Caco-2 (cell line): ENCODE measurements around the gene PSORS1C2. TPM values are rescaled to one million over a fixed set of nuclear protein-coding genes. Genes with fewer than 3 reads are reported as not detected.
"Not testable (repeated sequence)": the region's sequence is repeated elsewhere in the genome, so short reads cannot be mapped to it uniquely, and the experiment has no call there.

Source experiments
- Bru-seq: library from RNA; stranded (reverse); fragments of 400-500 nt; gene quantifications from one replicate; lab custom pipeline; 2021; lab: Mats Ljungman, UMichigan
- BruChase-seq, 2 experiments: library from RNA; stranded (reverse); fragments of 400-500 nt; gene quantifications; one replicate each; lab custom pipeline; 2021; lab: Mats Ljungman, UMichigan
- BruUV-seq: library from RNA; stranded (reverse); fragments of 400-500 nt; replicated peaks from 2 replicates; lab custom pipeline; 2021; lab: Mats Ljungman, UMichigan
- CTCF ChIA-PET: fragments of 300-600 bp; sonication (Branson Sonifier 250); formaldehyde crosslinking; loops from one replicate; lab custom pipeline; 2022; ENCODE audit warnings: antibody characterized with exemption; lab: Charles Lee
- POLR2A ChIA-PET: fragments of 300-600 bp; sonication (Branson Sonifier 250); formaldehyde crosslinking; loops from one replicate; lab custom pipeline; 2022; ENCODE audit warnings: antibody characterized with exemption; lab: Charles Lee
- DNase-seq, 2 experiments: peaks; one replicate each; pipeline versions ENCODE4 v3.0.0 to v3.0.0-alpha.2; 2020 to 2022
- H3K27me3 ChIP-seq: replicated peaks from 2 replicates; pipeline ENCODE4 v1.6.0; 2011; ENCODE audit warnings: low read length; ENCODE audit not compliant: control insufficient read depth, insufficient read depth
- H3K36me3 ChIP-seq: 2 replicates; pipeline ENCODE4 v1.5.1; 2011; ENCODE audit warnings: low read length; ENCODE audit not compliant: control insufficient read depth, insufficient read depth
- H3K4me1 ChIP-seq: fragments of 250-450 bp; sonication (Bioruptor Pico); 2 replicates; pipeline ENCODE4 v1.5.1; 2020; ENCODE audit warnings: mild to moderate bottlenecking
- H3K4me3 ChIP-seq: 2 replicates; pipeline ENCODE4 v1.5.1; 2011; ENCODE audit warnings: low read depth, mild to moderate bottlenecking, control low read depth, low read length
- H3K9me3 ChIP-seq: fragments of 250-450 bp; sonication (Bioruptor Pico); 2 replicates; pipeline ENCODE4 v1.5.1; 2020; ENCODE audit warnings: mild to moderate bottlenecking, moderate library complexity
- H3K27ac Mint-ChIP-seq: one replicate; pipeline ENCODE4 v1.8.0; 2022; ENCODE audit warnings: mixed read lengths; ENCODE audit not compliant: unreplicated experiment
- H3K27me3 Mint-ChIP-seq: one replicate; pipeline ENCODE4 v1.8.0; 2022; ENCODE audit warnings: mixed read lengths; ENCODE audit not compliant: insufficient read depth, unreplicated experiment
- H3K36me3 Mint-ChIP-seq: one replicate; pipeline ENCODE4 v1.8.0; 2022; ENCODE audit warnings: mild to moderate bottlenecking, mixed read lengths; ENCODE audit not compliant: insufficient read depth, unreplicated experiment
- H3K4me1 Mint-ChIP-seq: one replicate; pipeline ENCODE4 v1.8.0; 2022; ENCODE audit warnings: low read depth, mixed read lengths; ENCODE audit not compliant: unreplicated experiment
- H3K4me3 Mint-ChIP-seq: one replicate; pipeline ENCODE4 v1.8.0; 2022; ENCODE audit warnings: mild to moderate bottlenecking, moderate library complexity, mixed read lengths; ENCODE audit not compliant: unreplicated experiment
- H3K9me3 Mint-ChIP-seq: one replicate; pipeline ENCODE4 v1.8.0; 2022; ENCODE audit warnings: mixed read lengths; ENCODE audit not compliant: unreplicated experiment
- intact Hi-C: fragments of 100-400 bp; cut with micrococcal nuclease; formaldehyde crosslinking; loops from one replicate; pipeline ENCODE4 v1.10.0; 2022; ENCODE audit not compliant: unreplicated experiment
- long read RNA-seq: library from polyadenylated mRNA; stranded (forward); transcript quantifications from one replicate; pipeline ENCODE4 v2.0.0, GENCODE V29; 2022
- total RNA-seq: library from RNA; stranded (reverse); gene quantifications from 2 replicates; pipeline ENCODE4 v1.2.3, GENCODE V29; 2022
- TF ChIP-seq, protein P1 (sequence below), 2 experiments: fragments of 200-600 bp in 1 of 2; IDR thresholded peaks; 1 replicate in 1 of 2; 2 replicates in 1 of 2; pipeline versions ENCODE4 v1.5.1 to v1.8.0; 2011 to 2022; ENCODE audit warnings: antibody characterized with exemption in 1 of 2, control low read depth in 1 of 2, inconsistent platforms in 1 of 2, low read depth in 1 of 2, low read length in 1 of 2, mild to moderate bottlenecking in 1 of 2, moderate library complexity in 1 of 2; ENCODE audit not compliant: insufficient read depth in 1 of 2, severe bottlenecking in 1 of 2, unreplicated experiment in 1 of 2

Gene PSORS1C2
- not detected in 2 replicates for total RNA-seq
- not detected for Bru-seq, nascent RNA
- not detected for BruChase-seq, experiment 1, labeled RNA remaining after a 2-hour chase
- BruChase-seq, experiment 2, labeled RNA remaining after a 6-hour chase = percentile 21 among the genes with signal in this experiment
- long read RNA-seq = 0 reads

- Histone ChIP-seq H3K27me3 (no peaks in the 10 kb centered on the region), H3K36me3 (no peaks in the 10 kb centered on the region), H3K9me3 (no peaks in the 10 kb centered on the region), H3K4me1 (0 out of 2 replicates have a peak, but pooled peaks cover 3% of the 10 kb centered on the region), H3K4me3 (no peak within 1 kb of the TSS)
- Mint-ChIP-seq H3K27me3 (no peaks in the 10 kb centered on the region), H3K4me3 (no peak within 1 kb of the TSS), H3K9me3 (no peaks in the 10 kb centered on the region), H3K4me1 (peaks cover 13% of the 10 kb centered on the region), H3K27ac (no peak within 1 kb of the TSS), H3K36me3 (no peaks in the 10 kb centered on the region)
- POLR2A ChIA-PET = no interaction called here
- BruUV-seq = no TSS peak
- no peak for DNase-seq
- intact Hi-C loops = no loop called here
- TF ChIP-seq, protein P1, sequence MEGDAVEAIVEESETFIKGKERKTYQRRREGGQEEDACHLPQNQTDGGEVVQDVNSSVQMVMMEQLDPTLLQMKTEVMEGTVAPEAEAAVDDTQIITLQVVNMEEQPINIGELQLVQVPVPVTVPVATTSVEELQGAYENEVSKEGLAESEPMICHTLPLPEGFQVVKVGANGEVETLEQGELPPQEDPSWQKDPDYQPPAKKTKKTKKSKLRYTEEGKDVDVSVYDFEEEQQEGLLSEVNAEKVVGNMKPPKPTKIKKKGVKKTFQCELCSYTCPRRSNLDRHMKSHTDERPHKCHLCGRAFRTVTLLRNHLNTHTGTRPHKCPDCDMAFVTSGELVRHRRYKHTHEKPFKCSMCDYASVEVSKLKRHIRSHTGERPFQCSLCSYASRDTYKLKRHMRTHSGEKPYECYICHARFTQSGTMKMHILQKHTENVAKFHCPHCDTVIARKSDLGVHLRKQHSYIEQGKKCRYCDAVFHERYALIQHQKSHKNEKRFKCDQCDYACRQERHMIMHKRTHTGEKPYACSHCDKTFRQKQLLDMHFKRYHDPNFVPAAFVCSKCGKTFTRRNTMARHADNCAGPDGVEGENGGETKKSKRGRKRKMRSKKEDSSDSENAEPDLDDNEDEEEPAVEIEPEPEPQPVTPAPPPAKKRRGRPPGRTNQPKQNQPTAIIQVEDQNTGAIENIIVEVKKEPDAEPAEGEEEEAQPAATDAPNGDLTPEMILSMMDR (IDR thresholded peaks at IDR 0.05; ENCODE audit: insufficient read depth in 1 of 2, low read depth in 1 of 2, low read length in 1 of 2, severe bottlenecking in 1 of 2, unreplicated experiment in 1 of 2) = no peak
- CTCF ChIA-PET = interaction anchor here (0.9 to 1.0 kb wide), 2 partner anchors 10 to 58 kb away, joined by 3 read pairs; no protein-coding TSS in a partner anchor
Observed at GRCh38 chr6:31138982-31139381, at the start of gene PSORS1C2. PSORS1C2 (minus strand) TSS chr6:31139066; CDS start chr6:31139026, 40 bp downstream.

DNA sequence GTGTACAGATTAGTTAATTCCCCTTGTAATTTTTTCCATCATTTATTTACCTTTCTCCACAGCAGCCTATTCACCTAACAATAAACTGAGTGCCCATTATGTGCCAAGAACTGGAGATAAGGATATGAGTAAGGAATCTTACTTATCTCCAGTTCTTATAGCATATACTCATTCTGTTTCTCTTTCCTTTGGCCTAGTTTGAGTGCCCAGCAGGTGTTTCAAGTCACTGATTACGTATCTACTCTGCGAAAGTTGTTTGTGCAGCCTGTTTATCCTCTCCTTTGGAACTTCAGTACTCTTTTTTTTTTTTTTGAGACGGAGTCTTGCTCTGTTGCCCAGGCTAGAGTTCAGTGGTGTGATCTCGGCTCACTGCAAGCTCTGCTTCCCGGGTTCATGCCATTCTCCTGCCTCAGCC is 48.9 kb upstream of the PSORS1C2 start:
- CTCF ChIA-PET = no interaction called here
- H3K27me3 ChIP-seq = no peaks in the 10 kb centered on the region
- Mint-ChIP-seq H3K27me3 (no peaks in the 10 kb centered on the region), H3K9me3 (no peaks in the 10 kb centered on the region), H3K4me1 (no peaks in the 10 kb centered on the region), H3K36me3 (no peaks in the 10 kb centered on the region), H3K27ac (no peak overlapping the region), H3K4me3 (no peak overlapping the region)
- TF ChIP-seq, protein P1 (IDR thresholded peaks at IDR 0.05; ENCODE audit: insufficient read depth in 1 of 2, low read depth in 1 of 2, low read length in 1 of 2, severe bottlenecking in 1 of 2, unreplicated experiment in 1 of 2) = no peak
- POLR2A ChIA-PET = no interaction called here
- no peak overlapping the region for H3K4me3 ChIP-seq
- no peaks in the 10 kb centered on the region for H3K9me3 ChIP-seq
- DNase-seq = no peak
- H3K36me3 ChIP-seq = no peaks in the 10 kb centered on the region
- intact Hi-C loops = no loop called here
- no peaks in the 10 kb centered on the region for H3K4me1 ChIP-seq
- no TSS peak for BruUV-seq

DNA sequence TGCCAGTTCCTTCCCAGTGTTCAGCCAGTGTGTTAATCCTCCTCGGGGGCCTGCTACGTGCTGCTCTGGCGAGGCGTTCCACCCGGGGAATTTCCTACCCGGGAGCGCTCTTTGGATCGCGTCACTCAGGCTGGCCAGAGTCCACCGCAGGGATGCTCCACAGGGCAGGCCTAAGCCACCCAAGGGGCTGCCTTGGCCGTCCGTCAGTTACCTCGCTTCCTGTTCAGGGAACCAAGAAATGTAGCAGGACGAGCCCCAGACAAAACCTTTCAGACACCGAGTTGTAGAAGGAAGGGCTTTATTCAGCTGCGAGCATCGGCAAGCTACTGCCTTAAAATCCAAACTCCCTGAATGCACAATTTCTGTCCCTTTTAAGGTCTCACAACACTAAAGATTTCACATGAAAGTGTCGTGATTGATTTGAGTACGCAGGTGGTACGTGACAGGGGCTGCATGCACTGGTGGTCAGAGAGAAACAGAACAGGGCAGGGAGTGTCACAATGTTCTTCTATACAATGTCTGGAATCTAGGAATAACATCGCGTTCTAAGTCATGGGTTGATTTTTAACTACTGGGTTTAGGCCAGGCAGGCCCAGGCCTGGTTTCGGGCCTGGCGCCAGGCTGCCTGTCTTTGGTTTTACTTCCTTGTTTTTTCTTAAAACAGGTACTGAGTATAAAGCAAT is 47.3 kb upstream of the PSORS1C2 start:
- Mint-ChIP-seq H3K4me1 (no peaks in the 10 kb centered on the region), H3K9me3 (no peaks in the 10 kb centered on the region), H3K27me3 (no peaks in the 10 kb centered on the region), H3K36me3 (no peaks in the 10 kb centered on the region), H3K4me3 (no peak overlapping the region), H3K27ac (no peak overlapping the region)
- H3K27me3 ChIP-seq = no peaks in the 10 kb centered on the region
- no peak for DNase-seq
- no TSS peak for BruUV-seq
- H3K4me1 ChIP-seq = no peaks in the 10 kb centered on the region
- no peaks in the 10 kb centered on the region for H3K36me3 ChIP-seq
- CTCF ChIA-PET = no interaction called here
- intact Hi-C loops = no loop called here
- H3K9me3 ChIP-seq = no peaks in the 10 kb centered on the region
- TF ChIP-seq, protein P1 (IDR thresholded peaks at IDR 0.05; ENCODE audit: insufficient read depth in 1 of 2, low read depth in 1 of 2, low read length in 1 of 2, severe bottlenecking in 1 of 2, unreplicated experiment in 1 of 2) = no peak
- no peak overlapping the region for H3K4me3 ChIP-seq
- POLR2A ChIA-PET = no interaction called here

DNA sequence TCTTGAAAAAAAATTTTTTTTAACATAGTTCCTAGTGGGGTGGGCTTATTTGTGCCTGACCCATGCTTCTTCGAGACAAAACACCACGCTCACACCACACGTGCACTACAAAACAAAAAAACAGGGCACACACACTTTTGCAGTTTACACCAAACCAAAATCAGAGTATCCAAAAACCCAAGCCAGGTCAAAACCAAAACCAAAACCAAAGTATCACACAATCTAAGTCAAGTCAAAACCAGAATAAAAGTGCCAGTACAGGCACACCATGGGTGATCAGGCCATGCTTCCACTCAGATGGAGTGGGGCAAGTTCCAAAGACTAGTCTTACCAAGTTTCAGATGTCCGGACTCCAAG is 46.8 kb upstream of the PSORS1C2 start:
- BruUV-seq, POLR2A ChIA-PET, H3K36me3 ChIP-seq, H3K4me3 Mint-ChIP-seq, H3K9me3 ChIP-seq, H3K27me3 ChIP-seq, H3K9me3 Mint-ChIP-seq, DNase-seq, H3K4me3 ChIP-seq, CTCF ChIA-PET, H3K27ac Mint-ChIP-seq, intact Hi-C loops, H3K27me3 Mint-ChIP-seq, H3K36me3 Mint-ChIP-seq, H3K4me1 ChIP-seq, H3K4me1 Mint-ChIP-seq: not testable (repeated sequence)

DNA sequence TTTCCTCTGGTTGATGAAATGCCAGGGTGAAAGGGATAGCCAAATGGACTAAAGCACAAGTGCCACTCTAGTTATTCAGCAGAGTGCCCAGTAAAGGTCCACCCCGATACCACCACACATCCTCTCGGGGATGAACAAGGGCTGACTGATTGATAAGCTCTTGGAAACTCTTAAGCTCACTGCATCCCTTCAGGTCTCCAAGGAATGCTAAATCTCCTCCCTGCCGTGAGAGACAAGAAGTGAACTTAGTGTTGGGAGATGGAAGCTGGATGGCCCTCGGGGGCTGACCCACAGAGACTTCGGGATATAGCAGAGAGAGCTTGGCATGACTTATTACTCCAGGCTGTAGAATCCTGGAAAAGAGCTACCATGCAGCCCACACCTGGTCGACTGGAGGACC is 45.0 kb upstream of the PSORS1C2 start:
- H3K36me3 ChIP-seq, intact Hi-C loops, H3K36me3 Mint-ChIP-seq, BruUV-seq, H3K4me1 Mint-ChIP-seq, H3K27me3 ChIP-seq, H3K4me1 ChIP-seq, DNase-seq, H3K9me3 ChIP-seq, H3K4me3 Mint-ChIP-seq, H3K4me3 ChIP-seq, H3K27ac Mint-ChIP-seq, CTCF ChIA-PET, POLR2A ChIA-PET, H3K9me3 Mint-ChIP-seq, H3K27me3 Mint-ChIP-seq: not testable (repeated sequence)
